Adrenal gland (tissue), 12 donors: ENCODE measurements around the gene SPAG16. TPM values are rescaled to one million over a fixed set of nuclear protein-coding genes. Genes with fewer than 3 reads are reported as not detected.

Experiments used
- DNase-seq, 7 donors: peaks; one replicate each; pipeline ENCODE4 v3.0.0-alpha.2; 2019 to 2020
- H3K27ac ChIP-seq, 5 donors: fragments of 200-600 bp; sonication (generic) in 4 of 5; 1 replicate in 3 of 5; 2 replicates in 2 of 5; pipeline versions ENCODE4 v1.5.1 to v1.8.0; 2016 to 2020; ENCODE audit warnings: mild to moderate bottlenecking in 1 of 5
- H3K27me3 ChIP-seq: fragments of 200-600 bp; 2 replicates; pipeline ENCODE4 v1.8.0; 2021
- H3K36me3 ChIP-seq, 2 donors: fragments of 200-600 bp; replicated peaks in 1 of 2; 1 replicate in 1 of 2; 2 replicates in 1 of 2; pipeline versions ENCODE4 v1.5.1 to v1.8.0; 2018 to 2022
- H3K4me1 ChIP-seq, 2 donors: fragments of 200-600 bp; replicated peaks in 1 of 2; 1 replicate in 1 of 2; 2 replicates in 1 of 2; pipeline versions ENCODE4 v1.5.1 to v1.8.0; 2018 to 2021
- H3K4me3 ChIP-seq, 4 donors: fragments of 200-600 bp; sonication (generic) in 3 of 4; one replicate each; pipeline ENCODE4 v1.5.1; 2016 to 2018
- H3K9me3 ChIP-seq, 3 donors: fragments of 200-600 bp; sonication (generic) in 1 of 3; replicated peaks in 1 of 3; 1 replicate in 2 of 3; 2 replicates in 1 of 3; pipeline versions ENCODE4 v1.5.1 to v1.8.0; 2016 to 2021
- POLR2A ChIP-seq, 2 donors: fragments of 450-650 bp; IDR thresholded peaks; one replicate each; pipeline ENCODE4 v1.6.1; 2017; ENCODE audit warnings: antibody characterized with exemption in 2 of 2, mild to moderate bottlenecking in 2 of 2, moderate library complexity in 1 of 2
- WGBS, 4 donors: extraction: QIAGEN DNeasy Blood & Tissue Kit in 2 of 4; methylation state at CpG; one replicate each; pipeline versions ENCODE4 v1.1.5 to v1.1.7; 2013 to 2017; 5-methylcytosine and 5-hydroxymethylcytosine counted together
- intact Hi-C, 2 donors: fragments of 100-400 bp; cut with DNase I; formaldehyde crosslinking; loops; one replicate each; pipeline versions ENCODE4 v1.14.1 to v1.15.0; 2022 to 2023
- polyA plus RNA-seq, 3 donors: library from polyadenylated mRNA; stranded (reverse); fragments of 200-250 nt in 2 of 3; fragments of 350-450 nt in 1 of 3; fragmentation: Illumina TruSeq in 1 of 3; extraction: RNeasy Lipid Tissue Mini Kit (QIAGEN cat#74804) in 1 of 3; gene quantifications; one replicate each; pipeline ENCODE4 v1.2.3, GENCODE V29; 2013 to 2014
- total RNA-seq, 9 donors: library from RNA; depleted of rRNA in 4 of 9; stranded (reverse); fragments of >200 nt in 4 of 9; fragments of 120-200 nt in 1 of 9; fragmentation: NEBNext Ultra II Directional in 1 of 9; extraction: Animal tissue kit (Norgen Biotek cat#: 25700) in 1 of 9; gene quantifications; one replicate each; pipeline versions ENCODE4 v1.1.0 to v1.2.4, GENCODE V29; 2013 to 2023
- TF ChIP-seq, protein P1 (sequence below), 6 experiments: fragments of 450-650 bp in 4 of 6; fragments of 200-600 bp in 2 of 6; sonication (generic) in 1 of 6; IDR thresholded peaks; 1 replicate in 5 of 6; 2 replicates in 1 of 6; pipeline versions ENCODE4 v1.5.1 to v1.8.0; 2016 to 2021; ENCODE audit warnings: antibody characterized with exemption in 6 of 6, mild to moderate bottlenecking in 2 of 6, moderate library complexity in 1 of 6
- donor health status: healthy with polysubstance abuse.
- donor health status: Bipolar disorder and iron deficiency.
- donor health status: DM: yes; HTN: yes; CAD: no.
- donor health status: DM: no; HTN: no; CAD: no.
- donor health status: DM: no; HTN: no; CAD: no.
- donor health status: DM: yes; HTN: yes; CAD: no.

SPAG16 gene
- total and polyA plus RNA-seq, 12 donors: 12.4 to 45.3 (median 21.8) TPM

DNA sequence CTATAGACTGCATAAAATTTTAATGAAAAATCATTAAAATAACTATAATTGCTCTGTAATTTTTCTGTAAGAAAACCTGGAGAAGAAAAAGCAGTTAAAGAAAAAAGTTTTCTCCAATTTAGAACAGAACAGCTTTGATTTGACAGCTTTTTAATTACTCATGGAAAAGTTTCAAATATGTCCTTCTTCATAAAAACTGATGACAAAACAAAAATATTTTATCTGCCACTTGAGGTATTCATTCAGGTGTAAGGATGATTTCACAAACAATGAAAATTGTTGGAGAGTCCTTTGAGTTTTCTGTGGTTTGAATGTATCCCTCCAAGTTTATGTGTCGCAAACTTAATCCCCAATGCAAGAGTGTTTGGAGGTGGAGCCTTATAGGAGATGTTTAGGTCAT lies 824.3 kb downstream of the SPAG16 start:
- Histone ChIP-seq H3K27me3 (no peaks in the 10 kb centered on the region), H3K4me3 (no peak overlapping the region), H3K27ac (no peak overlapping the region), H3K36me3 (no peaks in the 10 kb centered on the region), H3K4me1 (no peaks in the 10 kb centered on the region), H3K9me3 (no peaks in the 10 kb centered on the region)
- TF ChIP-seq, protein P1, sequence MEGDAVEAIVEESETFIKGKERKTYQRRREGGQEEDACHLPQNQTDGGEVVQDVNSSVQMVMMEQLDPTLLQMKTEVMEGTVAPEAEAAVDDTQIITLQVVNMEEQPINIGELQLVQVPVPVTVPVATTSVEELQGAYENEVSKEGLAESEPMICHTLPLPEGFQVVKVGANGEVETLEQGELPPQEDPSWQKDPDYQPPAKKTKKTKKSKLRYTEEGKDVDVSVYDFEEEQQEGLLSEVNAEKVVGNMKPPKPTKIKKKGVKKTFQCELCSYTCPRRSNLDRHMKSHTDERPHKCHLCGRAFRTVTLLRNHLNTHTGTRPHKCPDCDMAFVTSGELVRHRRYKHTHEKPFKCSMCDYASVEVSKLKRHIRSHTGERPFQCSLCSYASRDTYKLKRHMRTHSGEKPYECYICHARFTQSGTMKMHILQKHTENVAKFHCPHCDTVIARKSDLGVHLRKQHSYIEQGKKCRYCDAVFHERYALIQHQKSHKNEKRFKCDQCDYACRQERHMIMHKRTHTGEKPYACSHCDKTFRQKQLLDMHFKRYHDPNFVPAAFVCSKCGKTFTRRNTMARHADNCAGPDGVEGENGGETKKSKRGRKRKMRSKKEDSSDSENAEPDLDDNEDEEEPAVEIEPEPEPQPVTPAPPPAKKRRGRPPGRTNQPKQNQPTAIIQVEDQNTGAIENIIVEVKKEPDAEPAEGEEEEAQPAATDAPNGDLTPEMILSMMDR (IDR thresholded peaks at IDR 0.05): no peak
- TF ChIP-seq POLR2A (IDR thresholded peaks at IDR 0.05): no peak
- 89 to 95% (median 92%) methylated on average over 1 of the region's 1 CpG for WGBS, 4 donors
- intact Hi-C loops: no loop called here
- no peak for DNase-seq

DNA sequence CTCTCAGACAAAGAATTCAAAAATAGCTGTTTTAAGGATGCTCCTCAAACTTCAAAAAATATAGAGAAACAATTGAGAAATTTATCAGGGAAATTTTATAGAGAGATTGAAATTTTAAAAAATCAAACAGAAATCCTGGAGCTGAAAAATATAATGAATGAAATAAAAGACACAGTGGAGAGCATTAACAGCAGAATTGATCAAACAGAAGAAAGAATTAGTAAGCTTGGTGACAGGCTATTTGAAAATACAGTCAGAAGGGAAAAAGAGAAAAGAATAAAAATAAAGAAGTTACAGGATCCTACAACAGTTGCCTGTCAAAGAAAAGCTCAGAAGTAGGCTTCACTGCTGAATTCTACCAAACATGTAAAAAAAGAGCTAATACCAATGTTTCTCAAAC lies 832.8 kb downstream of the SPAG16 start:
- no peak overlapping the region for H3K27ac ChIP-seq
- H3K27me3 ChIP-seq: no peaks in the 10 kb centered on the region
- no peaks in the 10 kb centered on the region for H3K4me1 ChIP-seq
- DNase-seq: no peak
- H3K36me3 ChIP-seq: no peaks in the 10 kb centered on the region
- intact Hi-C loops: no loop called here
- peaks cover 0 to 8% (median 7%) of the 10 kb centered on the region in 3 donors for H3K9me3 ChIP-seq
- H3K4me3 ChIP-seq: no peak overlapping the region
- TF ChIP-seq POLR2A (IDR thresholded peaks at IDR 0.05): no peak
- TF ChIP-seq, protein P1 (IDR thresholded peaks at IDR 0.05): no peak

DNA sequence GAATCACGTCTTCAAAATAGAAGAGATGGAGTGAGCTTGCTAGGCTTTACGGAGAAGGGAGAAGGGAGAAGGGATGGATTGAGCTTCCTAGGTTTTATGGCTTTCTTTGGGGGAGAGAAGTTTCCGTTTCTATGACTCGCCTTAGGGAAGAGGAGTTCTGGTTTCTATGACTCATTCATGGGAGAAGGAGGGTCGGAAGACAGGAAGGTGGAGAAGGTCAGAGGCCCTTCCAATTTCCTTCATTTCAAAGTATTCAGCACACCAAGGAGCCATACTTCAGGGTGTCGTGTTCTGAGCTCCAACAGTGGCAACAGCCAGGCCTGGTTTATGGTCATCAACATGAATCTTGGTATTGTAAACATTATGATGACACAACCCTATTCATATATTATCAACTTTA lies 841.9 kb downstream of the SPAG16 start:
- no peaks in the 10 kb centered on the region for H3K4me1 ChIP-seq
- H3K9me3 ChIP-seq: no peaks in the 10 kb centered on the region
- intact Hi-C loops: no loop called here
- TF ChIP-seq POLR2A (IDR thresholded peaks at IDR 0.05): no peak
- TF ChIP-seq, protein P1 (IDR thresholded peaks at IDR 0.05): no peak
- H3K36me3 ChIP-seq: no peaks in the 10 kb centered on the region
- no peaks in the 10 kb centered on the region for H3K27me3 ChIP-seq
- 60 to 71% (median 67%) methylated on average over 6 of the region's 6 CpGs for WGBS, 4 donors
- no peak overlapping the region for H3K27ac ChIP-seq
- no peak overlapping the region for H3K4me3 ChIP-seq
- DNase-seq: no peak

DNA sequence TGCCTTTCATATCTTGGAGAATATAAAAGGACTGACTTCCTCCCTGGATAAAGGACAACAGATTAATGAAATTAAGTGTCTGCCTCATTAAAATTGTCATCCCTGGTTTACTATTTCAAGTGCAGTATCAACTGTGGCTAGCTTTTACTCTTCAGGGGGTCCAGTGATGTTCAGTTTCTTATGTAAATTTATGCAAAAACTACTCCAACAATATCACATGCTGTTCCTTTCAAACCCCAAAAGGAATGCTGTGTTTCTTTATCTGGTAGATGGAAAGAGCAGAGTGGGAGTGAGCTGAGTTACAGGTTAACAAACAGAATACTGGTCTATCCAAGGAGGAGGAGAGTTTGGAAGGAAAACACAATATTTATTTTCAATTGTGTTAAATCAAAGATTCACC lies 842.9 kb downstream of the SPAG16 start:
- no peaks in the 10 kb centered on the region for H3K9me3 ChIP-seq
- no peak for DNase-seq
- TF ChIP-seq, protein P1 (IDR thresholded peaks at IDR 0.05): no peak
- TF ChIP-seq POLR2A (IDR thresholded peaks at IDR 0.05): no peak
- H3K36me3 ChIP-seq: no peaks in the 10 kb centered on the region
- H3K27me3 ChIP-seq: no peaks in the 10 kb centered on the region
- H3K27ac ChIP-seq: no peak overlapping the region
- H3K4me1 ChIP-seq: no peaks in the 10 kb centered on the region
- intact Hi-C loops: no loop called here
- H3K4me3 ChIP-seq: no peak overlapping the region
